Inferior parietal cortex (tissue), 1 donor: ENCODE measurements around the gene NPIPA3.
"Not testable (repeated sequence)": the region's sequence is repeated elsewhere in the genome, so short reads cannot be mapped to it uniquely, and the experiment has no call there.

Source experiments
- DNase-seq: peaks from one replicate; pipeline ENCODE4 v3.0.0-alpha.2; 2016; ENCODE audit errors: extremely low spot score

The NPIPA3 gene

DNA sequence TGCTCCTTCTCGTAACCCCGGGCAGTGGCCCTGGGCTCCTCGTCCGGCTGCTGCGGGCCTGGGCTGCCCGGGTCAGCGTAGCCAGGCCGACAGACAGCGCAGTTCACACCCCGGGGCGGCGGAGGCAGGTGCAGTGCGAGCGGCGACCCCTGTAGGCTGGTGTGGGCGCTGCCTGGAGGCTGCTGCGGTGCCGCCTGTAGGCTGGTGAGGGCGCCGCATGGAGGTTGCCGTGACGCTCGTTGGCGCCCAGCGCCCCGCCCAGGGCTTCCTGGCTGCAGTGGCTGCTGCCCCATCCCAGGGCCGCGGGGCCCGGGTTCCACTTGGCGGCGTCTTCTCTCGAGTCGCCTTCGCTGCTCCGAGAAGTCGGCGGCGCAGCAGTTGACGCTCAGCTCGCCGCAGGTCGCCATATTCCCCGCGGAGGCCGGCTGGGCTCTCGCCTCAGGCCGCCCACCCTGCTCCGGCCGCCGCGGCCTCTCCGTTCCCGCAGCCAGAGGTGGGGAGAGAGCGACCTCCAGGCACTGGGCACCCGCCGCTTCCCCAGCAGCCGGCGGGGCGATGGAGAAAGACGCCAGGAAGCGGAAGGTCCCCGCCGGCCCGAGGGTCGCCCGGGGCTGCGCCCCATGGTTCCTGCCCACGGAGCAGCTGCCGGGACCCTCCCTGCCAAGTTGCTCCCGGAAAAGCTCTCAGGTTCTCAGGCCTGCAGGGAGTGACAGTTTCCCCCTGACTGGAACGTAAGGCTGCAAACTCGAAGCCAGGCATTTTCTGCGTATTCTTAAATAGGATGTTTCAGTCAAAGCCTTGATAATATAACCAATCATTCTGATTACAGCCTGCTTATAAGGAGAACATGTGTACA is 39.3 kb downstream of the NPIPA3 start, which contains the start of gene NPIPA2:
TSS of gene NPIPA2 (plus strand) at position 261 of the 856 bp plus-strand sequence. CDS start 5,533 bp downstream, outside the sequence.
- not testable (repeated sequence) for DNase-seq

DNA sequence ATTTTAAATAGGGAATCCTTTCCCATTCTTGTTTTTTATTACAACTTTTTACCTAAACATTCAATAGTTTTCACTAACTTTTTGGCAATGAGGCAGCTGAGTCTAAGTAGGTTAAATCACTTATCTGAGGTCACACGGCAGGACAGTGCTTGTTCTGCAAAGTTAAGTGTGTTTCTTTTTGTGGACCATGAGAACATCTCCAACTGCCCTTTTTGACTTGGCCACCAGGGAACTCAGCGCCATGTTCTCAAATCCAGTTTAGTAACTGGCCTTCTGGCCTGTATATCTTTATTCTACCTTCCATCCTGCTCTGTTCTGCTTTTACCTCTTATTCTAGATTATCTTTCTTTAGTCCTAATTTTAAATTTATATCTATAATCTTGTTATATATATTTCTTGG is 70.4 kb downstream of the NPIPA3 start:
- DNase-seq = not testable (repeated sequence)

DNA sequence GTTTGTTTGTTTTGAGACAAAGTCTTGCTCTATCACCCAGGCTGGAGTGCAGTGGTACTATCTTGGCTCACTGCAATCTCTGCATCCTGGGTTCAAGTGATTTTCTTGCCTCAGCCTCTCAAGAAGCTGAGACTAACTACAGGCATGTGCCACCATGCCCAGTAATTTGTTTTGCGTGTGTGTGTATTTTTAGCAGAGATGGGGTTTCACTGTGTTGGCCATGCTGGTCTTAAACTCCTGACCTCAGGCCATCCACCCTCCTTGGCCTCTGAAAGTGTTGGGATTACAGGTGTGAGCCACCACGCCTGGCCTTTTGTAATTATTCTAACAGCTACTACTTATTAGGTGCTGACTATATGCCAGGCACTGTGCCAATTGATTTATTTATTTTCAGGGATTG is 72.4 kb downstream of the NPIPA3 start:
- DNase-seq = not testable (repeated sequence)
